Fibroblast of mammary gland (primary cell): ENCODE data around the gene ZNF396.

ENCODE experiments used
- DNase-seq: peaks from one replicate; pipeline ENCODE4 v3.0.0-alpha.2; 2010; ENCODE audit warnings: low read depth
- H3K4me3 ChIP-seq: 2 replicates; pipeline ENCODE4 v1.5.1; 2011; ENCODE audit warnings: low read depth, mild to moderate bottlenecking, low read length, moderate library complexity; ENCODE audit not compliant: control insufficient read depth
- CTCF ChIP-seq: conservative IDR thresholded peaks from 2 replicates; pipeline ENCODE4 v1.5.1; 2011; ENCODE audit warnings: low read depth, low read length, inconsistent platforms; ENCODE audit not compliant: control insufficient read depth, insufficient read depth

Gene ZNF396

GRCh38 chr18:35377875-35378573, 887 bp upstream of the ZNF396 start:
- no peak for TF ChIP-seq CTCF
- peak; percentile 38 for DNase-seq
- H3K4me3 ChIP-seq, result no peak overlapping the region

- TF ChIP-seq CTCF, result no peak
Measured at GRCh38 chr18:35376393-35376741, 770 bp downstream of the ZNF396 start.

GRCh38 chr18:35374708-35375107, 2.4 kb downstream of the ZNF396 start:
- no peak overlapping the region for H3K4me3 ChIP-seq
- TF ChIP-seq CTCF, result no peak
- DNase-seq, result no peak

More at GRCh38 chr18:35376393-35376741, 770 bp downstream of the ZNF396 start:
- H3K4me3 ChIP-seq, result peak overlapping the region; percentile 61
- DNase-seq, result no peak

GRCh38 chr18:35371412-35372195, 5.5 kb downstream of the ZNF396 start:
- no peak overlapping the region for H3K4me3 ChIP-seq
- DNase-seq, result peak; percentile 88
- no peak for TF ChIP-seq CTCF

- DNase-seq, result no peak
- no peak for TF ChIP-seq CTCF
- no peak overlapping the region for H3K4me3 ChIP-seq
Measured at GRCh38 chr18:35369126-35369525, 8.0 kb downstream of the ZNF396 start.

- TF ChIP-seq CTCF, result no peak
- no peak overlapping the region for H3K4me3 ChIP-seq
- DNase-seq, result no peak
Measured at GRCh38 chr18:35368595-35368994, 8.5 kb downstream of the ZNF396 start.
